NCI-H526 treated with DMSO at 0.1 percent for 48 hours (cell line): Measurements from ENCODE around the gene LGI4.
"Not testable (repeated sequence)": the region's sequence is repeated elsewhere in the genome, so short reads cannot be mapped to it uniquely, and the experiment has no call there.

Source experiments
- DNase-seq: peaks from one replicate; lab custom pipeline; 2025; lab: John Stamatoyannopoulos, UW

LGI4 gene

DNA sequence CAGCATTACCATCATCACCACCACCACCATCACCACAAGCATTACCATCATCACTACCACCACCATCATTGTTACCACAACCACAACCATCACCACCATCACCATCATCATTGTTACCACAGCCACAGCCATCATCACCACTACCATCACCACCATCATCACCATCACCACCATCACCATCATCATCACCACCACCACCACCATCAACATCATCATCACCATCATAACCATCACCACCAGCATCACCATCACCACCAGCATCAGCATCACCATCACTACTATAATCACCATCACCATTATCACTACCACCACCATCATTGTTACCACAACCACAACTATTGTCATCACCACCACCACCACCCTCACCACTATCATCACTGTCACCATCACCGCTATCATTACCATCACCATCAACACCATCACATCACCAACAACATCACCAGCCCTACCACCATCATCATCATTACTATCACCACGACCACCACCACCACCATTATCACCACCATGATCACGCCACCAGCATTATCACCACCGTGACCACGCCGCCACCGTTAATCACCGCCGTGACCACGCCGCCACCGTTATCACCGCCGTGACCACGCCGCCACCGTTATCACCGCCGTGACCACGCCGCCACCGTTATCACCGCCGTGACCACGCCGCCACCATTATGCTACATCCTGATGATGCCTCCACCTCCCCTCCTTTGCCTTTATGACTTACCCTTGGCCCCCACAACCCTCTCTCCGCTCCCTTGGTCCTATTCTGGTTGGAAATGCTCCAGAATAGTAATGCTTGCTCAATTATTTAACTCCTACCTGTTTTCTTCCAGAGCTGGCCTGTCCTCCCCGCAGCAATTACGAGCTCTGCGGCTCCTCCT is 29.2 kb downstream of the LGI4 start:
- DNase-seq: no peak

- no peak for DNase-seq
Measured at GRCh38 chr19:35105047-35105410, 29.8 kb downstream of the LGI4 start.

DNA sequence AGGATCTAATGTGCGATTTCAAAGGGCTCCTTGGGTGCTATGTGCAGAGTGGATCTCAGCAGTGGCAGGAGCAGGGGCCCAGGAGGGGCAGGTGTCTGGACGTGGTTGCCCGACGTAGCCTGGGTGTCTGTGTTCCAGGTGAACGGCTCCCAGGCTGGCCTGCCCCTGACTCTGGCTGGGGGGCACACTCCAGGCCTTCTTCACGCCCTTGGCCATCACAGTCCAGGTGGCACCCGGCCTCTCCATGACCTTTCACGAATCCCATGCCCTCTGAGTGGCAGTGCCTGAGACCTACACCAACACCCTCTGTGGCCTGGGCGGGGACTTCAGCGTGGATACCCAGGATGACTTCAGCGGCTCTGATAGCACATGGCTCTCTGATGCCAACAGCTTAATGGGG is 30.5 kb downstream of the LGI4 start:
- DNase-seq: no peak

- DNase-seq: not testable (repeated sequence)
Measured at GRCh38 chr19:35103614-35104013, 31.2 kb downstream of the LGI4 start.

- DNase-seq: not testable (repeated sequence)
Measured at GRCh38 chr19:35101949-35102348, 32.9 kb downstream of the LGI4 start.

- no peak for DNase-seq
Measured at GRCh38 chr19:35100588-35101533, 34.0 kb downstream of the LGI4 start.

DNA sequence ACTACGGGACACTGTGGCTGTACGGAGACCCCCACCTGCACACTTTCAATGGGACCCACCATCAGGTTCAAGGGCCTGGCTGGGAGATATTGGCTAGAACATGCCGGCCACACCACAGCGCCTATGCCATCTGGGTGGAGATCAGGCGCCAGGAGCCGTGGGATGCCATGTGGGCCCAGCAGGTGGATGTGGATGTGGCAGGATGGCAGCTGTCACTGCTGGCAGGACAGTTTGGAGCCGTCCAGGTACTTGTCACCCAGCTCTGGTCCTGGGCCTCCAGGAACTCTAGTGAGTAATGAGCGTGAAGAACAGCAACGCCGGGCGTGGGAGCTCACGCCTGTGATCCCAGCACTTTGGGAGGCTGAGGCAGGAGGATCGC is 35.0 kb downstream of the LGI4 start:
- no peak for DNase-seq

DNA sequence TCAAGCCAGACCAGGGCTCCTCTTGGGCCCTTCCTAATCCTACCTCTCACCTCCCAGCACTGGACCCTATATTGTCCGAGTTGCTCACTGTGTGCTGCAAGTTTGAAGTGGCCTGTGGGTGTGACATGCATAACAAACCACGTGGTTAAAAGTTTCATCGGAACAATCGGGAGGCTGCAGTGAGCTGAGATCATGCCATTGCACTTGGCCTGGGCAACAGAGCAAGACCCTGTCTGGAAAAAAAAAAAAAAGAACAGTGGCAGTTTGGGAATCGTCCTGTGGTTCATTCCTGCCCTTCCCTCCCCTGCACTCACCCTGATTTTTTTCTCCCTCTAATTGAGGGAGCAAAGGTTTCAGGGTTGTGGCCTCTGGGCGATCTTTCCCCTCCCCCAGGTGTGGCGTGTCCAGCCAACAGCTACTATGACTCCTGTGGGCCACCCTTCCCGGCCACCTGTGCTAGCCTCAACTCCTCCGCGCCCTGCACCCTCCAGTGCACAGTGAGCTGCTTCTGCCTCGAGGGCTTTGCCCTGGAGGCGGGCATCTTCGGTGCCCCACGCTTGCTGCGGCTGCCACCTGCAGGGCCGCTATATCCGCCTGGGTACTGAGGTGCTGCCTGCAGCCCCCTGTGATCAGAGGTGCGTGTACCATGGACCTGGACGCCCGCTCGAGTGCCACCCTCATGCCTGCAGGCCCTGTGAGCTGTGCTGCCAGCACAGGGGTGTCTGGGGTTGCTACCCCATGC is 35.5 kb downstream of the LGI4 start:
- no peak for DNase-seq

DNA sequence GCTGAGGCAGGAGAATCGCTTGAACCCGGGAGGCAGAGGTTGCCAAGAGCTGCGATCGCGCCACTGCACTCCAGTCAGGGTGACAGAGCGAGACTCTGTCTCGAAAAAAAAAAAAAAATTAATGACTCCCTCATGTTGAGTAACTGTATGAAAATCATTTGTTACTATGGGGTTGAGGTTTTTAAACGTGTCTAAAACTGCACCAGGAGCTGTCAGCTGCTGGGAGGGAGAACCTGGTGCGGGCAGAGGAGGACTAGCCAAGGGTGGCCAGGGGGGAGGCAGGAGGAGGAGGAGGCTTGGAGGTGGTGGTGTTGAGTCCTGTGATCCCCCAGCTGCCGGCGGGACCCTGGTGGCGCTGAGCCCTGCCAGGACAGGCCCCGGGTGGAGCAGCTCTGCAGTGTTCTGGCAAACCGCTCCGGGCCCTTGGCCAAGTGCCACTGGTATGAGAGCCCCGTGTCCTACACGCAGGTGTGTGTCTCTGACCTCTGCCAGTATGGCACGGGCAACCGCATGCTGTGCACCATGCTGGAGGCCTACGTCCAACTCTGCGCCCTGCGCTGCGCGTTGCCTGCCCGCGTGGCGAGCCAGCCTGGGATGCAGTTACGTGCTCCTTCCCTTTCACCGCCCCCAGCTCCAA is 36.3 kb downstream of the LGI4 start:
- no peak for DNase-seq

GRCh38 chr19:35095667-35096368 is 39.0 kb downstream of the LGI4 start:
- DNase-seq: no peak

GRCh38 chr19:35094656-35095055 is 40.2 kb downstream of the LGI4 start:
- DNase-seq: no peak

DNA sequence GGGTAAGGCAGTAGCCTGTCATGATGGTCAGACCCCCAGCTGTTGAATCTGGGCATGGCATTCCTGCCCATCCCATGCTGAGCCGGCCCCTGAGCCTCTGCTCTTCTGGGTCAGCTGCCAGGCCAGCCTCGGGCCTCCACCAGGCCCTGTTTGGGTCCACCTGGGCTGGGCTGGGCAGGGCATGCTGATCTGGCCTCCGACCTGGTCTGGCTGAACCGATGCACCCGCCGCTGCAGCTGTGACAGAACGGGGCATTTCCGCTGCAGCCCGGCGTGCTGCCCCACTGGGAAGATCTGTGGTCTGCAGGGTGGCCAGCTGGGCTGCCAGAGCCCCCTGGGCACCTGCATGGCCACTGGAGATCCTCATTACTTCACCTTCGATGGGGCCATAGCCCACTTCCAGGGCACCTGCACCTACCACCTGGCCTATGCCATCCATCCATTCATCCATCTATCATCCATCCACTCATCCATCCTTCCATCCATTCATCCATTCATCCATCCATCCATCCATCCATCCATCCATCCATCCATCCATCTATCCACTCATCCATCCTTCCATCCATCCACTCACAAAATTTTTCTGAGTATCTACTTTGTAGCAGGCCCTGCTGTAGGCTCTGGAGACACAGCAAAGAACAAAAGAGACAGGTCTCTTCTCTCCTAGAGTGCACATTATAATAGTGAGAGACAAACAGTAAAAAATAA is 40.8 kb downstream of the LGI4 start:
- DNase-seq: no peak

- DNase-seq: no peak
Measured at GRCh38 chr19:35093430-35093829, 41.4 kb downstream of the LGI4 start.

GRCh38 chr19:35090506-35091214 is 44.2 kb downstream of the LGI4 start:
- peak; percentile 81 for DNase-seq

DNA sequence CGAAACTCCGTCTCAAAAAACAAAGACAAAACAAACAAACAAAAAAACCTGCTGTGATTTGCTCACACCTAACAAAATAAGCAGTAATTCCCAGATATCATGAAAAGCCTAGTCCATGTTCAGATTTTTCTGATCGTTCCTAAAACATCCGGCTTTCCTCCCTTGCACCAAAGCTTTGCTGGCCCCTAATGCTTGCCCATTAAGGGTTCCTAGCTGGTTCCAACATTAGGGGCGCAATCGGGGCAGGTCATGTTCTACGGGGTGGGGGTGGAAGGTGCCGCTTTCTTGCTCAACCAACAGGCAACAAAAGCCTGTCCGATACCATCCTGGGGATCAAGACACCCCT is 44.7 kb downstream of the LGI4 start:
- DNase-seq: no peak

- no peak for DNase-seq
Measured at GRCh38 chr19:35089554-35089953, 45.3 kb downstream of the LGI4 start.

DNA sequence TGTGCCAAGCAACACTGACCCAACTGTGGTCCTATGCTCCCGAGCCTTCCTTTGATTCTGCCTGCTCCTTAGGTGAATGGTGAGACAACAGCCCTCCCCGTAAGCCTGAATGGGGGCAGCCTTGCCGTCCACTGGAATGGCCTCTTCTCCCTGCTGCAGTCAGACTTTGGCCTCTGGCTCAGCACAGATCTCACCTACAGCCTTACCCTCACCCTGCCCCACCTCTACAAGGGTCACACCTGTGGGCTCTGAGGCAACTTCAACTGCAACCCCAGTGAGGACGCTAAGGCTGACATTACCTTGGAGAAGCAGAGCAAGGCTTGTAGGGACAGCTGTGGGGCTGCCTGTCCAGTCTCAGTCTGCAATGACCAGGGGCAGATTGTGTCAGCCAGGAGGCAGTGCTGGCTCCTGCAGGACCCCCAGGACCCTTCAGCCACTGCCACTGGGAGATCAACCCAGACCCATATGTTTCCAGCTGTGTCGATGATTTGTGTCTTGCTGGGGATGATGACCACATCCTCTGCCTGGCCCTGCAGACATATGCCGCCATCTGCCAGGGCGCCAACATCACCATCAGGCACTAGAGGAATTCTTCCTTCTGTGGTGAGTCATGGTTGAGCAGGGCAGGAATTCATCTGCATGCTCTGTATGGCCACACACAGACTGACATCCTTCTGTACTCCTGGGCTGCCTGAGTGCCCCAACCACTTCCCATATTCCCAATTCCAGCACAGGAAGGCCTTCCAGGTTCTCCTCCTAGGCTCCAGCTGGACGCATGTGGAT is 46.5 kb downstream of the LGI4 start:
- DNase-seq: no peak

GRCh38 chr19:35087393-35087792 is 47.5 kb downstream of the LGI4 start:
- no peak for DNase-seq

- no peak for DNase-seq
Measured at GRCh38 chr19:35086455-35086854, 48.4 kb downstream of the LGI4 start.
